HG02884 (cell line): ENCODE data around the gene GJB1.
A peak's percentile ranks its signal among the peaks of the same experiment; 100 is the strongest.
"Not testable (repeated sequence)": the region's sequence is repeated elsewhere in the genome, so short reads cannot be mapped to it uniquely, and the experiment has no call there.

ENCODE experiments used
- ATAC-seq: cut with Tn5 transposase; IDR thresholded peaks from one replicate; pipeline ENCODE4 v1.9.1; 2021; ENCODE audit warnings: mild to moderate bottlenecking, moderate library complexity; ENCODE audit not compliant: unreplicated experiment

GJB1 gene

DNA sequence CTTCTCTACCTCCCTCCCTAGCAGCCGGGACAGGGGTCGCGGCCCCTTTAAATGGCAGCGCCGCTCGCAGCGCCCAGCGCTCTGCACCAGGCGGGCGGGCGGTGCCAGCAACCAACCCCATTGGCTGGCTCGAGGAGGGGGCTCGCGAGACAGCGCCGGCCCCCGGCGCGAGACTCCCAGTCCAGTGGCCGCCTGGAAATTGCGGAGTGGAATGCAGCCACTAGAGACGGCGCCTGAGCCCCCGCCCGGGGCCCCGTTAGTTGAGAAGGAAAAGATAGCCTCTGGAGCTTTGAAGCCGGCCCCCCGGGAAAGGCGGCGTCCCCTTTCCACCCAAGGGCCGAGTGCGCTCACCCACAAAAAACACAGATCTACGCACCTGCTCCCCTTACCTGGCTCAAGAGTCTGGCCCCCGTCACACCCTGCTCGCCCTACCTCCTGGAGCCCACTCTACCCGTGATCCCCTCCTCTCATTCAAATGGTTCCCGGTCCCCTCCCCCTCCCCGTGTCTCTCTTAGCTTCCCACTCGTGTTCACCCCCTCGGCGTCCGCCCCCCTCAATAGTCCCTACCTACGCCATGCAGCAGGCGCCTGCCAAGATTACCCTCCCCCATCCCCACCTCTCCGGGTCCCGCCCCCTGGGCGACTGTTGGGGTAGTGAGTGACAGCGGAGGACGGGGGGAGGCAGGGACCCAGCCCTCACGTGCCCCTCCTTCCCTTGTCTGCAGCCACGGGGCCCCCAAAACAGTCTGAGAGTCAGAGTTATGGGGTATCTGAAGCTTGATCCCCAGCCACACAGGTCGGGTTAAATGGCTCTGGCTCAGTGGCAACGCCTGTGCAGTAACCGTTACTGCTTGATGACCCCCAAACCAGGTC lies 31.3 kb downstream of the GJB1 start, which contains the start of gene ZMYM3:
Gene ZMYM3, minus strand, starts transcription at position 49 of the 872 bp plus-strand sequence. CDS start 885 bp downstream, outside the sequence.
- ATAC-seq: peak; percentile 71

DNA sequence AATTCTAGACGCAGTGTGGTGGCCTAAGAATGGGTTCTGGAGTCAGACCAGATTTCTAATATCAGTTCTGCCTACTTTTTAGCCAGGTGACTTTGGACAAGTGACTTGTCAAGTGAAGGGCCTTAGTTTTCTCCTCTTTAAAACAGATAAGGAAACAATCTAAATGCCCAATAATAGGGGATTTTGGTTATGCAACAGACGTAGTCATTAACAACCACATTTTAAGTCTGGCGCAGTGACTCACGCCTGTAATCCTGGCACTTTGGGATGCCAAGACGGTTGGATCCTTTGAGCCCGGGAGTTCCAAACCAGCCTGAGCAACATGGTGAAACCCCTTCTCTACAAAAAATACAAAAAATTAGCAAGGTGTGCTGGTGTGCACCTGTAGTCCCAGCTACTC lies 33.0 kb downstream of the GJB1 start:
- no peak for ATAC-seq

DNA sequence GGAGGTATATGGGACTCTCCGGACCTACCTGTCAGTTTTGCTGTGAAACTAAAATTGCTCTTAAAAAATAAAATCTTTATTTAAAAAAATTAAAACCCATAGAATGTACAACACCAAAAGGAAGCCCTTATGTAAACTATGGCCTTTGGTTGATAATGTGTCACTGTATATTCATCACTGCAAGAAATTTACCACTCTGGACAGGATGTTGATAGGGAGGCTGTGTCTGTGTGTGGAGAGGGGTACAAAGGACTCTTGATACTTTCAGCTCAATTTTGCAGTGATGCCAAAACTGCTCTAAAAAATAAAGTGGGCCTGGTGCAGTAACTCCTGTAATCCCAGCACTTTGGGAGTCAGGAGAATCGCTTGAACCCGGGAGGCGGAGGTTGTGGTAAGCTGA lies 33.8 kb downstream of the GJB1 start:
- no peak for ATAC-seq

DNA sequence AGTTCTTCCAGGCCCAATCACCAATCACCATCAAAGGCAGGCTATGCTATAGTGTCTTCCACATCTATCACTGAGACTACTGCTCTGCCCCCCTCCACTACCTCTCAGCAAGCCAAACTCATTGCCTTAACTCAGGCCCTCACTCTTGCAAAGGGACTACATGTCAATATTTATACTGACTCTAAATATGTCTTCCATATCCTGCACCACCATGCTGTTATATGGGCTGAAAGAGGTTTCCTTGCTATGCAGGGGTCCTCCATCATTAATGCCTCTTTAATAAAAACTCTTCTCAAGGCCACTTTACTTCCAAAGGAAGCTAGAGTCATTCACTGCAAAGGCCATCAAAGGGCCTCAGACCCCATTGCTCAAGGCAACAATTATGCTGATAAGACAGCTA lies 45.6 kb downstream of the GJB1 start:
- ATAC-seq: not testable (repeated sequence)

DNA sequence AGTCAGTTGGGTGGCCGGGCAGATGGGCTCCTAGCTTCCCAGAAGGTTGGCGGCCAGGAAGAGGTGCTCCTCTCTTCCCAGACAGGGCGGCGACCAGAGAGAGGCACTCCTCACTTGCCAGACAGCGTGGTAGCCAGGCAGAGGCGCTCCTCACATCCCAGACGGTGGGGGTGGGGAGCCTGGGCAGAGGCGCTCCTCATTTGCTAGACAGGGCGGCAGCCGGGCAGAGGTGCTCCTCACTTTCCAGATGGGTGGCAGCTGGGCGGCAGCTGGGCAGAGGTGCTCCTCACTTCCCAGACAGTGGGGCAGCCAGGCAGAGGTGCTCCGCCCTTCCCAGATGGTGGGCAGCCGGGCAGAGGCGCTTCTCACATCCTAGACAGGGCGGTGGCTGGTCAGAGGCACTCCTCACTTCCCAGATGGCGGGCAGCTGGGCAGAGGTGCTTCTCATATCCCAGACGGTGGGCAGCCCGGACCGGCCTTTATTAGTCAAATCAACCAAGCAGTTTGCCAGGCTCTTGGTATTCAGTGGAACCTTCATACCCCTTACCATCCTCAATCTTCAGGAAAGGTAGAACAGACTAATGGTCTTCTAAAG lies 46.9 kb downstream of the GJB1 start:
- no peak for ATAC-seq

DNA sequence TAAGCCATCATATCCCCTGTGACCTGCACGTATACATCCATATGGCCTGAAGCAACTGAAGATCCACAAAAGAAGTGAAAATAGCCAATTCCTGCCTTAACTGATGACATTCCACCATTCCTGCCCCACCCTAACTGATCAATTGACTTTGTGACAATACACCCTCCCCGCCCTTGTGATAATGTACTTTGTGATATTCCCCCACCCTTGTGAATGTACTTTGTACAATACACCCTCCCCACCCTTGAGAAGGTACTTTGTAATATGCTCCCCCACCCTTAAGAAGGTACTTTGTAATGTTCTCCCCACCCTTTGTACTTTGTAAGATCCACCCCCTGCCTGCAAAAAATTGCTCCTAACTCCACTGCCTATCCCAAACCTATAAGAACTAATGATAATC lies 49.3 kb downstream of the GJB1 start:
- not testable (repeated sequence) for ATAC-seq
